Suppressor macrophage treated with lipopolysaccharide for 4 hours (primary cell): ENCODE results near the gene SKIDA1.

Source experiments
- DNase-seq: peaks from one replicate; pipeline ENCODE4 v3.0.0-alpha.2; 2020

SKIDA1 gene

GRCh38 chr10:21475393-21475792 lies 50.1 kb downstream of the SKIDA1 start:
- DNase-seq, result no peak

GRCh38 chr10:21473541-21473940 lies 51.9 kb downstream of the SKIDA1 start:
- DNase-seq, result no peak

GRCh38 chr10:21473135-21473534 lies 52.3 kb downstream of the SKIDA1 start:
- DNase-seq, result no peak

- DNase-seq, result no peak
These were observed 57.4 kb downstream of the SKIDA1 start for GRCh38 chr10:21468086-21468485.

GRCh38 chr10:21467633-21468032 lies 57.8 kb downstream of the SKIDA1 start:
- DNase-seq, result no peak

GRCh38 chr10:21464134-21464533 lies 61.3 kb downstream of the SKIDA1 start:
- DNase-seq, result no peak
